HEK293 (cell line): ENCODE results near the gene LYPLA2.

Experiments used
- CTCF ChIA-PET: fragments of 350-600 bp; formaldehyde crosslinking; extraction: SDS; loops from one replicate; lab custom pipeline; 2021; ENCODE audit warnings: antibody characterized with exemption; lab: Yijun Ruan, JAX
- POLR2A ChIA-PET: fragments of 300-600 bp; formaldehyde crosslinking; extraction: SDS; loops from one replicate; lab custom pipeline; 2020; ENCODE audit warnings: antibody characterized with exemption, inconsistent platforms; lab: Yijun Ruan, JAX
- H3K27ac ChIP-seq: fragments of 200-500 bp; sonication (Bioruptor generic); 2 replicates; pipeline ENCODE4 v1.5.1; 2014; ENCODE audit warnings: low read depth, low read length, control low read depth, inconsistent platforms; ENCODE audit errors: extremely low read depth
- H3K36me3 ChIP-seq, 2 experiments: fragments of 200-500 bp in 1 of 2; sonication (Bioruptor generic) in 1 of 2; 1 replicate in 1 of 2; 2 replicates in 1 of 2; pipeline ENCODE4 v1.5.1; 2014 to 2017; ENCODE audit warnings: inconsistent platforms in 2 of 2, low read length in 2 of 2; ENCODE audit not compliant: control insufficient read depth in 2 of 2, insufficient read depth in 1 of 2
- H3K4me1 ChIP-seq: fragments of 200-500 bp; sonication (Bioruptor generic); 2 replicates; pipeline ENCODE4 v1.5.1; 2014; ENCODE audit warnings: mild to moderate bottlenecking, low read length, inconsistent platforms; ENCODE audit not compliant: control insufficient read depth, insufficient read depth
- H3K4me3 ChIP-seq: 2 replicates; pipeline ENCODE4 v1.5.1; 2011; ENCODE audit warnings: low read depth, mild to moderate bottlenecking, control low read depth, low read length, moderate library complexity
- H3K9me3 ChIP-seq: fragments of 200-500 bp; sonication (Bioruptor generic); 2 replicates; pipeline ENCODE4 v1.5.1; 2014; ENCODE audit warnings: low read depth, low read length, inconsistent platforms; ENCODE audit not compliant: control insufficient read depth, insufficient read depth
- BCL11A ChIP-seq: fragments of 450-650 bp; formaldehyde crosslinking; IDR thresholded peaks from 2 replicates; pipeline ENCODE4 v1.5.1; 2016; ENCODE audit warnings: low read depth, missing biosample characterization, missing genetic modification characterization
- PRDM10 ChIP-seq: fragments of 450-650 bp; formaldehyde crosslinking; IDR thresholded peaks from 2 replicates; pipeline ENCODE4 v1.5.1; 2016; ENCODE audit warnings: missing biosample characterization, missing genetic modification characterization
- REST ChIP-seq: fragments of 450-650 bp; formaldehyde crosslinking; IDR thresholded peaks from 2 replicates; pipeline ENCODE4 v1.5.1; 2016; ENCODE audit warnings: missing biosample characterization, missing genetic modification characterization
- ZNF10 ChIP-seq: fragments of 450-650 bp; formaldehyde crosslinking; IDR thresholded peaks from 2 replicates; pipeline ENCODE4 v1.5.1; 2017; ENCODE audit warnings: missing biosample characterization, missing genetic modification characterization
- ZNF140 ChIP-seq: fragments of 450-650 bp; formaldehyde crosslinking; IDR thresholded peaks from 2 replicates; pipeline ENCODE4 v1.5.1; 2016; ENCODE audit warnings: missing biosample characterization, missing genetic modification characterization
- ZNF184 ChIP-seq: fragments of 450-650 bp; IDR thresholded peaks from 2 replicates; pipeline ENCODE4 v1.5.1; 2018; ENCODE audit warnings: missing biosample characterization, mild to moderate bottlenecking, missing genetic modification characterization
- ZNF580 ChIP-seq: fragments of 450-650 bp; formaldehyde crosslinking; IDR thresholded peaks from 2 replicates; pipeline ENCODE4 v1.5.1; 2016; ENCODE audit warnings: missing biosample characterization, missing genetic modification characterization
- ZNF692 ChIP-seq: fragments of 450-650 bp; formaldehyde crosslinking; IDR thresholded peaks from 2 replicates; pipeline ENCODE4 v1.5.1; 2016; ENCODE audit warnings: missing biosample characterization, missing genetic modification characterization
- ZNF76 ChIP-seq: fragments of 450-650 bp; formaldehyde crosslinking; IDR thresholded peaks from 2 replicates; pipeline ENCODE4; 2016; ENCODE audit warnings: low read depth, missing biosample characterization, missing genetic modification characterization, borderline replicate concordance

LYPLA2 gene

GRCh38 chr1:23834156-23834555 is 43.2 kb downstream of the LYPLA2 start (continued):
- peak; percentile 59; the same call in 1 of the 2 replicates for TF ChIP-seq PRDM10 (tag by site-specific recombination)
- TF ChIP-seq ZNF692: 0 out of 2 replicates have a peak, but pooled peaks have one; percentile 25
- TF ChIP-seq BCL11A (tag by site-specific recombination): 0 out of 2 replicates have a peak, but pooled peaks have one; percentile 16

- H3K36me3 ChIP-seq: no peaks in the 10 kb centered on the region
- no peaks in the 10 kb centered on the region for H3K4me1 ChIP-seq
- H3K9me3 ChIP-seq: no peaks in the 10 kb centered on the region
- peak; percentile 78 for TF ChIP-seq ZNF140 (tag by site-specific recombination)
- peak; percentile 77 for TF ChIP-seq ZNF10 (tag by site-specific recombination)
- no peak for TF ChIP-seq ZNF580 (tag by site-specific recombination)
- POLR2A ChIA-PET: interaction anchor here (0.7 kb wide), 1 partner anchor 19 kb away, joined by 3 read pairs; no protein-coding TSS in a partner anchor
- H3K4me3 ChIP-seq: no peak overlapping the region
- H3K27ac ChIP-seq: no peak overlapping the region
- CTCF ChIA-PET: no interaction called here
Measured at GRCh38 chr1:23836037-23836436, 45.1 kb downstream of the LYPLA2 start.

- Histone ChIP-seq H3K36me3 (no peaks in the 10 kb centered on the region), H3K27ac (no peak overlapping the region), H3K4me1 (no peaks in the 10 kb centered on the region), H3K9me3 (no peaks in the 10 kb centered on the region), H3K4me3 (no peak overlapping the region)
- POLR2A ChIA-PET: no interaction called here
- CTCF ChIA-PET: interaction anchor here (0.6 to 2.2 kb wide), 3 partner anchors 13 to 27 kb away, joined by 3 to 10 read pairs (median 8); partner anchors contain the start of gene HMGCL
- TF ChIP-seq ZNF184 (tag by site-specific recombination) (no peak), ZNF76 (peak; percentile 20; the same call in 1 of the 2 replicates), REST (tag by site-specific recombination) (0 out of 2 replicates have a peak, but pooled peaks have one; percentile 40)
Measured at GRCh38 chr1:23837908-23838307, 47.0 kb downstream of the LYPLA2 start.
